WTC11 (cell line): ENCODE results near the gene SLC38A10. TPM values are rescaled to one million over a fixed set of nuclear protein-coding genes. Genes with fewer than 3 reads are reported as not detected.

Source experiments
- ATAC-seq: fragments of 200-7000 bp; cut with Tn5 transposase; 2 replicates; pipeline ENCODE4 v1.10.0; 2021; ENCODE audit warnings: mild to moderate bottlenecking, moderate library complexity
- CTCF ChIA-PET: fragments of 300-600 bp; sonication (Branson Sonifier 250); formaldehyde crosslinking; loops from one replicate; lab custom pipeline; 2021; ENCODE audit warnings: antibody characterized with exemption; lab: Charles Lee
- POLR2A ChIA-PET: fragments of 350-600 bp; sonication (Branson Sonifier 250); formaldehyde crosslinking; loops from one replicate; lab custom pipeline; 2021; ENCODE audit warnings: antibody characterized with exemption; lab: Charles Lee
- DNase-seq: peaks from one replicate; pipeline ENCODE4 v3.0.0; 2021; ENCODE audit warnings: low spot score
- H3K27ac Mint-ChIP-seq: 2 replicates; pipeline ENCODE4 v1.8.0; 2021; ENCODE audit warnings: mixed read lengths
- H3K27me3 Mint-ChIP-seq: 2 replicates; pipeline ENCODE4 v1.8.0; 2021; ENCODE audit warnings: low read depth, mild to moderate bottlenecking, moderate library complexity, mixed read lengths
- H3K36me3 Mint-ChIP-seq: 2 replicates; pipeline ENCODE4 v1.8.0; 2021; ENCODE audit warnings: mixed read lengths
- H3K4me1 Mint-ChIP-seq: 2 replicates; pipeline ENCODE4 v1.8.0; 2022; ENCODE audit warnings: mixed read lengths
- H3K4me3 Mint-ChIP-seq: 2 replicates; pipeline ENCODE4 v1.8.0; 2021; ENCODE audit warnings: mild to moderate bottlenecking, moderate library complexity, mixed read lengths
- H3K9me3 Mint-ChIP-seq: 2 replicates; pipeline ENCODE4 v1.8.0; 2021; ENCODE audit warnings: mixed read lengths
- ATF1 ChIP-seq: sonication (generic); formaldehyde crosslinking; IDR thresholded peaks from 2 replicates; pipeline ENCODE4 v1.8.1; 2023; ENCODE audit warnings: mild to moderate bottlenecking, moderate library complexity, missing genetic modification reagents
- ATF3 ChIP-seq: sonication (generic); formaldehyde crosslinking; conservative IDR thresholded peaks from 2 replicates; pipeline ENCODE4 v1.8.1; 2022; ENCODE audit warnings: mild to moderate bottlenecking, missing genetic modification reagents
- CREB1 ChIP-seq: sonication (generic); formaldehyde crosslinking; IDR thresholded peaks from 2 replicates; pipeline ENCODE4 v1.8.0; 2023; ENCODE audit warnings: mild to moderate bottlenecking, missing genetic modification reagents
- CREM ChIP-seq: sonication (generic); formaldehyde crosslinking; IDR thresholded peaks from 2 replicates; pipeline ENCODE4 v1.8.1; 2022; ENCODE audit warnings: mild to moderate bottlenecking, missing genetic modification reagents, moderate library complexity
- CTCF ChIP-seq: fragments of 200-600 bp; IDR thresholded peaks from 2 replicates; pipeline ENCODE4 v1.8.0; 2022; ENCODE audit warnings: antibody characterized with exemption
- GABPB1 ChIP-seq: sonication (generic); formaldehyde crosslinking; IDR thresholded peaks from 2 replicates; pipeline ENCODE4 v1.8.1; 2023; ENCODE audit warnings: mild to moderate bottlenecking, missing genetic modification reagents
- IRF2 ChIP-seq: sonication (generic); formaldehyde crosslinking; IDR thresholded peaks from 2 replicates; pipeline ENCODE4 v1.8.0; 2022; ENCODE audit warnings: low read depth, missing genetic modification reagents, borderline replicate concordance
- MAX ChIP-seq: sonication (generic); formaldehyde crosslinking; IDR thresholded peaks from 2 replicates; pipeline ENCODE4 v1.8.0; 2022; ENCODE audit warnings: mild to moderate bottlenecking, missing genetic modification reagents
- NFYB ChIP-seq: sonication (generic); formaldehyde crosslinking; conservative IDR thresholded peaks from 2 replicates; pipeline ENCODE4 v1.8.0; 2022; ENCODE audit warnings: low read depth, missing genetic modification reagents
- NR1H2 ChIP-seq: sonication (generic); formaldehyde crosslinking; IDR thresholded peaks from 2 replicates; pipeline ENCODE4 v1.9.0; 2021; ENCODE audit warnings: mild to moderate bottlenecking, moderate library complexity, missing genetic modification reagents
- NR2C2 ChIP-seq: sonication (generic); formaldehyde crosslinking; IDR thresholded peaks from 2 replicates; pipeline ENCODE4 v1.8.0; 2022; ENCODE audit warnings: mild to moderate bottlenecking, missing genetic modification reagents
- RELA ChIP-seq: sonication (generic); formaldehyde crosslinking; IDR thresholded peaks from 2 replicates; pipeline ENCODE4 v1.8.1; 2022; ENCODE audit warnings: missing genetic modification reagents, mild to moderate bottlenecking, borderline replicate concordance
- SOX15 ChIP-seq: fragments of 250-450 bp; sonication (Bioruptor Pico); IDR thresholded peaks from 2 replicates; pipeline ENCODE4 v1.9.0; 2021; ENCODE audit warnings: mild to moderate bottlenecking
- USF1 ChIP-seq: sonication (generic); formaldehyde crosslinking; IDR thresholded peaks from 2 replicates; pipeline ENCODE4 v1.8.0; 2022; ENCODE audit warnings: mild to moderate bottlenecking, missing genetic modification reagents
- ZNF121 ChIP-seq: sonication (generic); formaldehyde crosslinking; IDR thresholded peaks from 2 replicates; pipeline ENCODE4 v1.8.0; 2023; ENCODE audit warnings: missing genetic modification reagents
- ZNF416 ChIP-seq: fragments of 250-450 bp; sonication (Bioruptor Pico); IDR thresholded peaks from 2 replicates; pipeline ENCODE4 v1.9.0; 2021; ENCODE audit warnings: mild to moderate bottlenecking, inconsistent platforms
- total RNA-seq: library from RNA; stranded (reverse); gene quantifications from 3 replicates; pipeline ENCODE4 v1.2.3, GENCODE V29; 2021
- TF ChIP-seq, protein P1 (sequence below): sonication (generic); formaldehyde crosslinking; IDR thresholded peaks from 2 replicates; pipeline ENCODE4 v1.8.0; 2023; ENCODE audit warnings: mild to moderate bottlenecking, missing genetic modification reagents
- TF ChIP-seq, protein P2 (sequence below): sonication (generic); formaldehyde crosslinking; IDR thresholded peaks from 2 replicates; pipeline ENCODE4 v1.8.1; 2023; ENCODE audit warnings: mild to moderate bottlenecking, missing genetic modification reagents, moderate library complexity
- TF ChIP-seq, protein P3 (sequence below): sonication (generic); formaldehyde crosslinking; IDR thresholded peaks from 2 replicates; pipeline ENCODE4 v1.8.0; 2022; ENCODE audit warnings: mild to moderate bottlenecking, missing genetic modification reagents

SLC38A10 gene
- total RNA-seq, 1 experiment from 2014 or later: 47.0 TPM

- Mint-ChIP-seq H3K4me1 (peaks cover 8% of the 10 kb centered on the region), H3K27ac (no peak overlapping the region), H3K36me3 (peaks cover 8% of the 10 kb centered on the region), H3K27me3 (no peaks in the 10 kb centered on the region; the same call in 1 of the 2 replicates), H3K9me3 (no peaks in the 10 kb centered on the region), H3K4me3 (no peak overlapping the region)
- ATAC-seq: no peak
- ChIA-PET CTCF (interaction anchor here (0.9 kb wide), 1 partner anchor 106 kb away, joined by 3 read pairs; no protein-coding TSS in a partner anchor), POLR2A (no interaction called here)
- TF ChIP-seq ATF3 (CRISPR knock-in tag): no peak
- TF ChIP-seq, protein P1, sequence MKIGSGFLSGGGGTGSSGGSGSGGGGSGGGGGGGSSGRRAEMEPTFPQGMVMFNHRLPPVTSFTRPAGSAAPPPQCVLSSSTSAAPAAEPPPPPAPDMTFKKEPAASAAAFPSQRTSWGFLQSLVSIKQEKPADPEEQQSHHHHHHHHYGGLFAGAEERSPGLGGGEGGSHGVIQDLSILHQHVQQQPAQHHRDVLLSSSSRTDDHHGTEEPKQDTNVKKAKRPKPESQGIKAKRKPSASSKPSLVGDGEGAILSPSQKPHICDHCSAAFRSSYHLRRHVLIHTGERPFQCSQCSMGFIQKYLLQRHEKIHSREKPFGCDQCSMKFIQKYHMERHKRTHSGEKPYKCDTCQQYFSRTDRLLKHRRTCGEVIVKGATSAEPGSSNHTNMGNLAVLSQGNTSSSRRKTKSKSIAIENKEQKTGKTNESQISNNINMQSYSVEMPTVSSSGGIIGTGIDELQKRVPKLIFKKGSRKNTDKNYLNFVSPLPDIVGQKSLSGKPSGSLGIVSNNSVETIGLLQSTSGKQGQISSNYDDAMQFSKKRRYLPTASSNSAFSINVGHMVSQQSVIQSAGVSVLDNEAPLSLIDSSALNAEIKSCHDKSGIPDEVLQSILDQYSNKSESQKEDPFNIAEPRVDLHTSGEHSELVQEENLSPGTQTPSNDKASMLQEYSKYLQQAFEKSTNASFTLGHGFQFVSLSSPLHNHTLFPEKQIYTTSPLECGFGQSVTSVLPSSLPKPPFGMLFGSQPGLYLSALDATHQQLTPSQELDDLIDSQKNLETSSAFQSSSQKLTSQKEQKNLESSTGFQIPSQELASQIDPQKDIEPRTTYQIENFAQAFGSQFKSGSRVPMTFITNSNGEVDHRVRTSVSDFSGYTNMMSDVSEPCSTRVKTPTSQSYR (CRISPR knock-in tag): no peak
- no peak for TF ChIP-seq SOX15 (CRISPR knock-in tag)
- TF ChIP-seq RELA (CRISPR knock-in tag): no peak
- TF ChIP-seq, protein P2, sequence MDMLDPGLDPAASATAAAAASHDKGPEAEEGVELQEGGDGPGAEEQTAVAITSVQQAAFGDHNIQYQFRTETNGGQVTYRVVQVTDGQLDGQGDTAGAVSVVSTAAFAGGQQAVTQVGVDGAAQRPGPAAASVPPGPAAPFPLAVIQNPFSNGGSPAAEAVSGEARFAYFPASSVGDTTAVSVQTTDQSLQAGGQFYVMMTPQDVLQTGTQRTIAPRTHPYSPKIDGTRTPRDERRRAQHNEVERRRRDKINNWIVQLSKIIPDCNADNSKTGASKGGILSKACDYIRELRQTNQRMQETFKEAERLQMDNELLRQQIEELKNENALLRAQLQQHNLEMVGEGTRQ (CRISPR knock-in tag): no peak
- TF ChIP-seq USF1 (CRISPR knock-in tag): no peak
- TF ChIP-seq MAX (CRISPR knock-in tag): no peak
- TF ChIP-seq NFYB (CRISPR knock-in tag): no peak
- no peak for TF ChIP-seq NR1H2 (CRISPR knock-in tag)
- no peak for TF ChIP-seq IRF2 (CRISPR knock-in tag)
- no peak for TF ChIP-seq GABPB1 (CRISPR knock-in tag)
- TF ChIP-seq ZNF121 (CRISPR knock-in tag): no peak
- TF ChIP-seq, protein P3, sequence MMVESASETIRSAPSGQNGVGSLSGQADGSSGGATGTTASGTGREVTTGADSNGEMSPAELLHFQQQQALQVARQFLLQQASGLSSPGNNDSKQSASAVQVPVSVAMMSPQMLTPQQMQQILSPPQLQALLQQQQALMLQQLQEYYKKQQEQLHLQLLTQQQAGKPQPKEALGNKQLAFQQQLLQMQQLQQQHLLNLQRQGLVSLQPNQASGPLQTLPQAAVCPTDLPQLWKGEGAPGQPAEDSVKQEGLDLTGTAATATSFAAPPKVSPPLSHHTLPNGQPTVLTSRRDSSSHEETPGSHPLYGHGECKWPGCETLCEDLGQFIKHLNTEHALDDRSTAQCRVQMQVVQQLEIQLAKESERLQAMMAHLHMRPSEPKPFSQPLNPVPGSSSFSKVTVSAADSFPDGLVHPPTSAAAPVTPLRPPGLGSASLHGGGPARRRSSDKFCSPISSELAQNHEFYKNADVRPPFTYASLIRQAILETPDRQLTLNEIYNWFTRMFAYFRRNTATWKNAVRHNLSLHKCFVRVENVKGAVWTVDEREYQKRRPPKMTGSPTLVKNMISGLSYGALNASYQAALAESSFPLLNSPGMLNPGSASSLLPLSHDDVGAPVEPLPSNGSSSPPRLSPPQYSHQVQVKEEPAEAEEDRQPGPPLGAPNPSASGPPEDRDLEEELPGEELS (CRISPR knock-in tag): no peak
- TF ChIP-seq CREM (CRISPR knock-in tag): no peak
- TF ChIP-seq NR2C2 (CRISPR knock-in tag): no peak
- no peak for TF ChIP-seq ATF1 (CRISPR knock-in tag)
- TF ChIP-seq CTCF: no peak
- TF ChIP-seq ZNF416 (CRISPR knock-in tag): no peak
- no peak for TF ChIP-seq CREB1 (CRISPR knock-in tag)
- DNase-seq: no peak
Observed at GRCh38 chr17:81234940-81235821, 59.9 kb downstream of the SLC38A10 start.
